PFSK-1 (cell line): ENCODE results near the gene MSS51.

Experiments used
- FOXP2 ChIP-seq: optimal IDR thresholded peaks from 2 replicates; pipeline ENCODE3; 2011; ENCODE audit warnings: borderline replicate concordance, control low read depth, inconsistent platforms; ENCODE audit not compliant: insufficient read depth; ENCODE audit errors: extremely low read length, extremely low read depth
- POLR2AphosphoS5 ChIP-seq: IDR thresholded peaks from 2 replicates; pipeline ENCODE4 v1.6.1; 2012; ENCODE audit warnings: low read depth, mild to moderate bottlenecking, control low read depth, low read length, moderate library complexity
- REST ChIP-seq, 2 experiments: IDR thresholded peaks; 2 replicates each; pipeline versions ENCODE4 v1.6.1 to v1.8.0; 2011 to 2012; ENCODE audit warnings: low read depth in 2 of 2, low read length in 2 of 2, control low read depth in 1 of 2, inconsistent platforms in 1 of 2, mild to moderate bottlenecking in 1 of 2, moderate library complexity in 1 of 2; ENCODE audit not compliant: insufficient read depth in 1 of 2
- SIN3A ChIP-seq: IDR thresholded peaks from 2 replicates; pipeline ENCODE4 v1.6.1; 2012; ENCODE audit warnings: mild to moderate bottlenecking, low read length, moderate library complexity, borderline replicate concordance; ENCODE audit not compliant: insufficient read depth
- TAF1 ChIP-seq: IDR thresholded peaks from 2 replicates; pipeline ENCODE4 v1.6.1; 2012; ENCODE audit warnings: low read length, control low read depth, borderline replicate concordance; ENCODE audit not compliant: insufficient read depth

Gene MSS51

GRCh38 chr10:73423309-73423708, 10.1 kb downstream of the MSS51 start:
- TF ChIP-seq FOXP2 (no peak), REST (IDR thresholded peaks at IDR 0.05; ENCODE audit: insufficient read depth in 1 of 2, low read depth in 2 of 2, low read length in 2 of 2) (no peak), TAF1 (no peak), POLR2AphosphoS5 (no peak), SIN3A (no peak)

- no peak for TF ChIP-seq TAF1
- no peak for TF ChIP-seq REST (IDR thresholded peaks at IDR 0.05; ENCODE audit: insufficient read depth in 1 of 2, low read depth in 2 of 2, low read length in 2 of 2)
These were observed 16.8 kb downstream of the MSS51 start for GRCh38 chr10:73416571-73416970.

- TF ChIP-seq POLR2AphosphoS5 (no peak; the same call in 1 of the 2 replicates), TAF1 (0 out of 2 replicates have a peak, but pooled peaks have one; percentile 3)
These were observed 19.0 kb downstream of the MSS51 start for GRCh38 chr10:73414230-73414945.

- TF ChIP-seq POLR2AphosphoS5 (no peak; the same call in 1 of the 2 replicates), FOXP2 (peak; percentile 76), TAF1 (peak; percentile 2; the same call in 1 of the 2 replicates), REST (IDR thresholded peaks at IDR 0.05; ENCODE audit: insufficient read depth in 1 of 2, low read depth in 2 of 2, low read length in 2 of 2) (no peak)
These were observed 19.7 kb downstream of the MSS51 start, which contains the start of gene ANXA7 for GRCh38 chr10:73413528-73414229. Gene ANXA7, minus strand, starts transcription at chr10:73414058. Its CDS starts 13,202 bp downstream, at chr10:73400856.

GRCh38 chr10:73413108-73413527, 20.2 kb downstream of the MSS51 start:
- TF ChIP-seq REST (IDR thresholded peaks at IDR 0.05; ENCODE audit: insufficient read depth in 1 of 2, low read depth in 2 of 2, low read length in 2 of 2) (no peak), FOXP2 (no peak), SIN3A (no peak), TAF1 (peak; percentile 19; the same call in 1 of the 2 replicates), POLR2AphosphoS5 (no peak; the same call in 1 of the 2 replicates)
